Activated CD8-positive, alpha-beta memory T cell treated with anti-CD3 and anti-CD28 coated beads, Interleukin-2, amount 50 U/mL, for 4 hours (primary cell): ENCODE results near the gene VGLL4.
"Not testable (repeated sequence)": the region's sequence is repeated elsewhere in the genome, so short reads cannot be mapped to it uniquely, and the experiment has no call there.

Source experiments
- DNase-seq: peaks from one replicate; pipeline ENCODE4 v3.0.0-alpha.2; 2020

The VGLL4 gene

GRCh38 chr3:11582191-11582968 is 61.3 kb downstream of the VGLL4 start:
- no peak for DNase-seq

GRCh38 chr3:11581237-11582190 is 62.2 kb downstream of the VGLL4 start:
- DNase-seq: no peak

- no peak for DNase-seq
These were observed 63.1 kb downstream of the VGLL4 start for GRCh38 chr3:11580645-11581044.

- DNase-seq: no peak
These were observed 65.5 kb downstream of the VGLL4 start for GRCh38 chr3:11578169-11578568.

- no peak for DNase-seq
These were observed 67.3 kb downstream of the VGLL4 start for GRCh38 chr3:11576453-11576852.

GRCh38 chr3:11575677-11576076 is 68.0 kb downstream of the VGLL4 start:
- no peak for DNase-seq

GRCh38 chr3:11574981-11575669 is 68.6 kb downstream of the VGLL4 start:
- no peak for DNase-seq

- not testable (repeated sequence) for DNase-seq
These were observed 71.1 kb downstream of the VGLL4 start for GRCh38 chr3:11572660-11573059.

- no peak for DNase-seq
These were observed 72.8 kb downstream of the VGLL4 start for GRCh38 chr3:11570789-11571495.

GRCh38 chr3:11570251-11570650 is 73.5 kb downstream of the VGLL4 start:
- no peak for DNase-seq

- DNase-seq: no peak
These were observed 74.5 kb downstream of the VGLL4 start for GRCh38 chr3:11569156-11569741.

- DNase-seq: no peak
These were observed 75.1 kb downstream of the VGLL4 start for GRCh38 chr3:11568503-11569155.

- no peak for DNase-seq
These were observed 75.9 kb downstream of the VGLL4 start for GRCh38 chr3:11567516-11568467.

- DNase-seq: no peak
These were observed 76.8 kb downstream of the VGLL4 start for GRCh38 chr3:11566916-11567315.

GRCh38 chr3:11566478-11566877 is 77.2 kb downstream of the VGLL4 start:
- no peak for DNase-seq

GRCh38 chr3:11565932-11566331 is 77.8 kb downstream of the VGLL4 start:
- DNase-seq: no peak

GRCh38 chr3:11565492-11565891 is 78.2 kb downstream of the VGLL4 start:
- DNase-seq: no peak

GRCh38 chr3:11565072-11565471 is 78.6 kb downstream of the VGLL4 start:
- no peak for DNase-seq

- DNase-seq: no peak
These were observed 79.1 kb downstream of the VGLL4 start for GRCh38 chr3:11564577-11565001.

- no peak for DNase-seq
These were observed 79.9 kb downstream of the VGLL4 start for GRCh38 chr3:11563865-11564185.
